HG03565 (cell line): Measurements from ENCODE around the gene DHCR7.

Source experiments
- ATAC-seq: cut with Tn5 transposase; IDR thresholded peaks from one replicate; pipeline ENCODE4 v1.9.1; 2021; ENCODE audit warnings: mild to moderate bottlenecking, moderate library complexity; ENCODE audit not compliant: unreplicated experiment

The DHCR7 gene

DNA sequence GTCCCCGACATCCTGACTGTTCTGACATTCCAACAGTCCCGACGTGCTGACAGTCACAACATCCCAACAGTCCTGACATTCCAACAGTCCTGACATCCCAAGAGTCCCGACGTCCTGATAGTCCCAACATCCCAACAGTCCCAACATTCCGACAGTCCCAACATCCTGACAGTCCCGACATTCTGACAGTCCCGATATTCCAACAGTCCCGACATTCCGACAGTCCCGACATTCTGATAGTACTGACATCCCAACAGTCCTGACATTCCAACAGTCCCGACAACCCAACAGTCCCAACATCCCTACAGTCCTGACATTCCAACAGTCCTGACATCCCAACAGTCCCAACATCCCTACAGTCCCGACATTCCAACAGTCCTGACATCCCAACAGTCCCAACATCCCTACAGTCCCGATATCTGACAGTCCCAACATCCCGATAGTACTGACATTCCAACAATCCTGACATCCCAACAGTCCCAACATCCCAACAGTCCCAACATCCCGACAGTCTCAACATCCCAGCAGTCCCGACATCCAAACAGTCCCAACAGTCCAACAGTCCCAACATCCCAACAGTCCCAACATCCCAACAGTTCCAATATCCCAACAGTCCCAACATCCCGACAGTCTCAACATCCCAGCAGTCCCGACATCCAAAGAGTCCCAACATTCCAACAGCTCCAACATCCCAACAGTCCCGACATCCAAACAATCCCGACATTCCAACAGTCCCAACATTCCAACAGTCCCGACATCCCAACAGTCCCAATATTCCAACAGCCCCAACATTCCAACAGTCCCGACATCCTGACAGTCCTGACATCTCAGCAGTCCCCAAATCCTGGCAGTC is 60.2 kb downstream of the DHCR7 start:
- no peak for ATAC-seq

DNA sequence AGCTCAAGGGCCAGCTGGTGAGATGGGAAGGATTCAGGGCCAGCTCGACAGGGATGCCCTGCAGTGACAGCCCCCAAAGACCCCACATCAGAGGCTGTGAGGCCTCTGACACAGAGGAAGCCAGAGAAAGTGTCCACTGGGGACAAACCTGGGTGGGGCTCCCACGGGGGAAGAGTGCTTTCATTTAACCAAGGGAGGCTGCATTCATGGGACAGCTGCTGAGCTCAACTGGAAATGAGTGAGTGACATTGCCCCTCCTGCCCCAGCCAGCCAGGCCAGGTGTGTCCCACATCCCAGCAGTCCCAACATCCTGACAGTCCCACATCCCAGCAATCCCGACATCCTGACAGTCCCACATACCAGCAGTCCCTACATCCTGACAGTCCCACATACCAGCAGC is 61.0 kb downstream of the DHCR7 start:
- ATAC-seq, result no peak

DNA sequence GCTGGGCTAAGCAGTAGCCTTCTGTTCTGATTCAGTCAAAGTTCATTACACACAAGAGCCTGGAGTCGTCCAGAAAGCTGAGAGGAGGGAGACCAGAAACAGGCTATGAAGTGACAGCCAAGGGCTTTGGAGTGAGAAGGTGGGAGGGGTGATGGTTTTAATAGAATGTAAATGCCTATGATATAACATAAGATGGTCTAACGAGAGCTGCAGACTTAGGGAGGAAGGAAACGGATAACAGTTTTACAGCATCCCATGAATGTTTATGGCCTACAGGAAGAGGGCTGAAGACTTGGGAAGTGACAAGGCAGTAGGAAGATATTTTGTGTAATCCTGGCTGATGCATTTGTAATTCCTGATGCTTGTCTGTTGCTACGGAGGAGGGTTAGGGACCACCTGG is 62.0 kb downstream of the DHCR7 start:
- no peak for ATAC-seq

DNA sequence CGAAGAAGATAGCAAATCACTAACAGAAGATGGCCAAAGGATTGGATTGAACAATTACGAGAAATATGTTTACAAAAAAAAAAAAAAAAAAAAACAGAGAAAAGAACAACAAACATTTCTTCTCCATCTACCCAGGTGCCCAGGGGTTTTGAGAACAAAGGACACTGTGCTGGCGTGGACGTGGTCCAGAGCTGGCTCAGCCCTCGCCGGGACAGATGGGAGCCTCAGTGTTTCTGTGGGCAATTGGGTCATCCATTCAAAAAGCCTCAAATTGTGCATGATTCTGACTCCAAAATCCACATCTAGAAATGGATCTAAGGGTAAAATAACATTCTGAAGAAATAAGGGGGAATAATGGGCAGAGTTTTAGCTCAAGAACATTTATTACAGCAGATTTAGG is 63.1 kb downstream of the DHCR7 start:
- ATAC-seq, result no peak

DNA sequence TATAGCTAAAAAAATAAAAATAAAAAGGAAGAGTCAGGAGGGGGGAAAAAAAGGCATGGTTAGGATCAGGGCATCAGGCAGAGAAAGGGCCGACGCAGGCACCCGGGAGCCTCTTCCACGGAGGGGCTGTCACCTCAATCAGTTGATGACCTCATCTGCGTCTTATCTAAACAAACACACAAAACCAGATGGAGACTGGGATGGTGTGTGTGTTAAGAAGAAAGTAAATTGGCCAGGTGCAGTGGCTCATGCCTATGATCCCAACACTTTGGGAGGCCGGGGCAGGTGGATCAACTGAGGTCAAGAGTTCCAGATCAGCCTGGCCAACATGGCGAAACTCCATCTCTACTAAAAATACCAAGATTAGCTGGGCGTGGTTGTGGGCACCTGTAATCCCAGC is 63.6 kb downstream of the DHCR7 start:
- ATAC-seq, result no peak
